HG03575 (cell line): Measurements from ENCODE around the gene SRGAP2B.
"Not testable (repeated sequence)": the region's sequence is repeated elsewhere in the genome, so short reads cannot be mapped to it uniquely, and the experiment has no call there.

Source experiments
- ATAC-seq: cut with Tn5 transposase; IDR thresholded peaks from one replicate; pipeline ENCODE4 v1.9.1; 2021; ENCODE audit not compliant: unreplicated experiment, insufficient number of reproducible peaks, low FRiP score; ENCODE audit errors: extremely low read depth

Gene SRGAP2B

GRCh38 chr1:145052019-145052776, 42.9 kb downstream of the SRGAP2B start:
- ATAC-seq: not testable (repeated sequence)

GRCh38 chr1:145048181-145048856, 46.8 kb downstream of the SRGAP2B start:
- not testable (repeated sequence) for ATAC-seq

- not testable (repeated sequence) for ATAC-seq
Measured at GRCh38 chr1:145047553-145047952, 47.6 kb downstream of the SRGAP2B start.

GRCh38 chr1:145045571-145046273, 49.4 kb downstream of the SRGAP2B start:
- ATAC-seq: not testable (repeated sequence)

GRCh38 chr1:145041519-145041918, 53.6 kb downstream of the SRGAP2B start:
- peak; percentile 83 for ATAC-seq

- ATAC-seq: not testable (repeated sequence)
Measured at GRCh38 chr1:145036019-145036418, 59.1 kb downstream of the SRGAP2B start.

- not testable (repeated sequence) for ATAC-seq
Measured at GRCh38 chr1:145033523-145033922, 61.6 kb downstream of the SRGAP2B start.

- not testable (repeated sequence) for ATAC-seq
Measured at GRCh38 chr1:145027251-145027650, 67.9 kb downstream of the SRGAP2B start.

- not testable (repeated sequence) for ATAC-seq
Measured at GRCh38 chr1:145025286-145025685, 69.8 kb downstream of the SRGAP2B start.

GRCh38 chr1:145022259-145022658, 72.9 kb downstream of the SRGAP2B start:
- not testable (repeated sequence) for ATAC-seq

GRCh38 chr1:145021749-145022148, 73.4 kb downstream of the SRGAP2B start:
- not testable (repeated sequence) for ATAC-seq

- ATAC-seq: not testable (repeated sequence)
Measured at GRCh38 chr1:145019709-145020108, 75.4 kb downstream of the SRGAP2B start.

GRCh38 chr1:145017725-145018124, 77.4 kb downstream of the SRGAP2B start:
- not testable (repeated sequence) for ATAC-seq

GRCh38 chr1:145016492-145016862, 78.7 kb downstream of the SRGAP2B start:
- not testable (repeated sequence) for ATAC-seq

- not testable (repeated sequence) for ATAC-seq
Measured at GRCh38 chr1:145015744-145016491, 79.2 kb downstream of the SRGAP2B start.

GRCh38 chr1:145013353-145013752, 81.8 kb downstream of the SRGAP2B start:
- not testable (repeated sequence) for ATAC-seq

GRCh38 chr1:145011811-145012210, 83.3 kb downstream of the SRGAP2B start:
- ATAC-seq: not testable (repeated sequence)

GRCh38 chr1:145010580-145010979, 84.5 kb downstream of the SRGAP2B start:
- ATAC-seq: not testable (repeated sequence)

- ATAC-seq: not testable (repeated sequence)
Measured at GRCh38 chr1:145009928-145010327, 85.2 kb downstream of the SRGAP2B start.
